H1 (cell line): ENCODE measurements around the gene TSHR. TPM values are rescaled to one million over a fixed set of nuclear protein-coding genes. Genes with fewer than 3 reads are reported as not detected.

Experiments used
- CTCF ChIA-PET: fragments of 300-600 bp; sonication (Branson Sonifier 250); formaldehyde crosslinking; loops from one replicate; lab custom pipeline; 2021; ENCODE audit not compliant: partially characterized antibody; lab: Charles Lee
- POLR2A ChIA-PET: fragments of 300-600 bp; sonication (Branson Sonifier 250); formaldehyde crosslinking; loops from one replicate; lab custom pipeline; 2021; ENCODE audit warnings: inconsistent platforms; ENCODE audit not compliant: partially characterized antibody; lab: Charles Lee
- DNase-seq, 2 experiments: peaks; one replicate each; pipeline versions ENCODE4 v3.0.0 to v3.0.0-alpha.2; 2010 to 2022; ENCODE audit warnings: low spot score in 2 of 2, low read depth in 1 of 2, mixed read lengths in 1 of 2
- FAIRE-seq: peaks from 2 replicates; lab custom pipeline; 2011; peaks lifted over from hg19 to GRCh38; lab: Jason Lieb, UNC
- H2AFZ ChIP-seq: 2 replicates; pipeline ENCODE4 v1.8.1; 2012; ENCODE audit warnings: low read length, inconsistent platforms
- H2AK5ac ChIP-seq: 2 replicates; pipeline ENCODE4 v1.6.1; 2013; ENCODE audit warnings: low read depth, low read length
- H2BK120ac ChIP-seq: replicated peaks from 2 replicates; pipeline ENCODE3; 2013; ENCODE audit warnings: low read depth, low read length, inconsistent platforms
- H2BK12ac ChIP-seq: 2 replicates; pipeline ENCODE4 v1.6.1; 2013; ENCODE audit warnings: low read depth, low read length
- H2BK15ac ChIP-seq: 2 replicates; pipeline ENCODE4 v1.6.1; 2013; ENCODE audit warnings: low read length
- H2BK20ac ChIP-seq: 2 replicates; pipeline ENCODE4 v1.6.1; 2013; ENCODE audit warnings: low read length
- H2BK5ac ChIP-seq: 2 replicates; pipeline ENCODE4 v1.6.1; 2013; ENCODE audit warnings: low read depth, low read length
- H3K14ac ChIP-seq: 2 replicates; pipeline ENCODE4 v1.6.1; 2013; ENCODE audit warnings: inconsistent platforms; ENCODE audit not compliant: insufficient read length
- H3K18ac ChIP-seq: 2 replicates; pipeline ENCODE4 v1.6.1; 2013; ENCODE audit warnings: low read length; ENCODE audit errors: extremely low read depth
- H3K23ac ChIP-seq: 2 replicates; pipeline ENCODE4 v1.6.1; 2013; ENCODE audit warnings: inconsistent platforms; ENCODE audit not compliant: insufficient read length
- H3K23me2 ChIP-seq: 2 replicates; pipeline ENCODE4 v1.6.1; 2013; ENCODE audit warnings: low read depth, low read length
- H3K27ac ChIP-seq: 2 replicates; pipeline ENCODE4 v1.6.1; 2011; ENCODE audit warnings: low read depth, low read length, inconsistent platforms
- H3K27me3 ChIP-seq, 4 experiments: replicated peaks in 1 of 4; 1 replicate in 1 of 4; 2 replicates in 3 of 4; pipeline versions ENCODE4 v1.6.1 to v1.8.1; 2011 to 2013; ENCODE audit warnings: low read length in 3 of 4, mild to moderate bottlenecking in 3 of 4, inconsistent platforms in 2 of 4, mixed read lengths in 2 of 4, moderate library complexity in 1 of 4; ENCODE audit not compliant: control insufficient read depth in 3 of 4, insufficient read depth in 3 of 4; ENCODE audit errors: extremely low read depth in 1 of 4
- H3K36me3 ChIP-seq, 4 experiments: 2 replicates each; pipeline versions ENCODE4 v1.6.1 to v1.8.1; 2011 to 2013; ENCODE audit warnings: mild to moderate bottlenecking in 4 of 4, low read length in 3 of 4, moderate library complexity in 2 of 4, control low read depth in 1 of 4, inconsistent platforms in 1 of 4; ENCODE audit not compliant: insufficient read depth in 4 of 4, control insufficient read depth in 2 of 4
- H3K4ac ChIP-seq: replicated peaks from 2 replicates; pipeline ENCODE3; 2013; ENCODE audit warnings: low read length, low read depth, mixed read lengths, inconsistent platforms; ENCODE audit not compliant: insufficient read length
- H3K4me1 ChIP-seq, 4 experiments: replicated peaks in 1 of 4; 1 replicate in 1 of 4; 2 replicates in 3 of 4; pipeline versions ENCODE4 v1.6.1 to v1.8.1; 2011 to 2013; ENCODE audit warnings: low read length in 3 of 4, inconsistent platforms in 2 of 4, mixed read lengths in 1 of 4; ENCODE audit not compliant: insufficient read depth in 4 of 4, control insufficient read depth in 3 of 4
- H3K4me2 ChIP-seq, 2 experiments: 2 replicates each; pipeline versions ENCODE4 v1.6.1 to v1.8.1; 2011 to 2013; ENCODE audit warnings: low read depth in 2 of 2, low read length in 2 of 2, control low read depth in 1 of 2, inconsistent platforms in 1 of 2, mild to moderate bottlenecking in 1 of 2; ENCODE audit not compliant: insufficient read depth in 1 of 2
- H3K4me3 ChIP-seq, 4 experiments: fragments of 200-600, 300-600 bp in 1 of 4; sonication (generic), shearing (Covaris generic), sonication (Bioruptor Twin) in 1 of 4; 2 replicates each; pipeline versions ENCODE4 v1.5.1 to v1.8.1; 2011 to 2016; ENCODE audit warnings: low read length in 4 of 4, low read depth in 3 of 4, control low read depth in 2 of 4, inconsistent platforms in 2 of 4, mild to moderate bottlenecking in 2 of 4, mixed read lengths in 1 of 4, moderate library complexity in 1 of 4; ENCODE audit not compliant: insufficient read depth in 2 of 4; ENCODE audit errors: extremely low read depth in 1 of 4
- H3K56ac ChIP-seq: replicated peaks from 2 replicates; pipeline ENCODE3; 2013; ENCODE audit warnings: low read depth, mild to moderate bottlenecking, mixed read lengths, low read length, inconsistent platforms; ENCODE audit not compliant: insufficient read length
- H3K79me1 ChIP-seq: 2 replicates; pipeline ENCODE4 v1.6.1; 2013; ENCODE audit warnings: low read depth, low read length, control low read depth
- H3K79me2 ChIP-seq, 2 experiments: 2 replicates each; pipeline versions ENCODE4 v1.6.1 to v1.8.1; 2012 to 2013; ENCODE audit warnings: low read length in 2 of 2, mild to moderate bottlenecking in 2 of 2, inconsistent platforms in 1 of 2; ENCODE audit not compliant: insufficient read depth in 2 of 2, control insufficient read depth in 1 of 2
- H3K9ac ChIP-seq, 4 experiments: replicated peaks in 1 of 4; 1 replicate in 1 of 4; 2 replicates in 3 of 4; pipeline versions ENCODE4 v1.6.1 to v1.8.1; 2011 to 2013; ENCODE audit warnings: low read depth in 3 of 4, low read length in 3 of 4, control low read depth in 2 of 4, mild to moderate bottlenecking in 2 of 4, moderate library complexity in 2 of 4, inconsistent platforms in 1 of 4; ENCODE audit errors: extremely low read depth in 1 of 4
- H3K9me3 ChIP-seq, 2 experiments: 2 replicates each; pipeline versions ENCODE4 v1.6.1 to v1.8.1; 2012 to 2013; ENCODE audit warnings: mild to moderate bottlenecking in 2 of 2, moderate library complexity in 2 of 2, control low read depth in 1 of 2, inconsistent platforms in 1 of 2, low read depth in 1 of 2, low read length in 1 of 2, mixed read lengths in 1 of 2; ENCODE audit not compliant: insufficient read depth in 2 of 2
- H4K20me1 ChIP-seq, 2 experiments: replicated peaks in 1 of 2; 2 replicates each; pipeline versions ENCODE3 to v1.8.1; 2011 to 2013; ENCODE audit warnings: inconsistent platforms in 2 of 2, low read length in 2 of 2, mild to moderate bottlenecking in 1 of 2; ENCODE audit not compliant: insufficient read depth in 2 of 2, control insufficient read depth in 1 of 2
- H4K5ac ChIP-seq: 2 replicates; pipeline ENCODE4 v1.6.1; 2013; ENCODE audit warnings: low read length, low read depth, mixed read lengths, inconsistent platforms; ENCODE audit not compliant: insufficient read length
- H4K8ac ChIP-seq: 2 replicates; pipeline ENCODE4 v1.8.0; 2013; ENCODE audit warnings: mild to moderate bottlenecking, moderate library complexity, low read length, inconsistent platforms; ENCODE audit not compliant: insufficient read depth; ENCODE audit errors: extremely low read depth
- H4K91ac ChIP-seq: replicated peaks from 2 replicates; pipeline ENCODE3; 2013; ENCODE audit warnings: low read length, mixed read lengths, inconsistent platforms; ENCODE audit not compliant: insufficient read length
- BACH1 ChIP-seq: IDR thresholded peaks from 2 replicates; pipeline ENCODE4 v1.6.1; 2012; ENCODE audit warnings: low read length, improper control_type of control experiment
- CTBP2 ChIP-seq: IDR thresholded peaks from 2 replicates; pipeline ENCODE4 v1.7.0; 2011; ENCODE audit warnings: borderline replicate concordance, mild to moderate bottlenecking, moderate library complexity, mixed read lengths, low read length; ENCODE audit not compliant: insufficient read depth, insufficient read length
- POU5F1 ChIP-seq: IDR thresholded peaks from 2 replicates; pipeline ENCODE4 v1.6.1; 2011; ENCODE audit warnings: low read depth, mild to moderate bottlenecking, low read length, moderate library complexity
- TAF1 ChIP-seq: IDR thresholded peaks from 2 replicates; pipeline ENCODE4 v1.6.1; 2011; ENCODE audit warnings: mild to moderate bottlenecking, low read depth, low read length
- WGBS, 2 experiments: shearing (Covaris generic) in 1 of 2; methylation state at CpG; one replicate each; pipeline versions ENCODE4 v1.1.6 to v1.1.7; 2013 to 2015; ENCODE audit warnings: low lambda C conversion rate in 2 of 2, mixed read lengths in 2 of 2, inconsistent platforms in 1 of 2, low coverage in 1 of 2, missing lambda C conversion rate in 1 of 2; ENCODE audit not compliant: insufficient replicate concordance in 2 of 2, insufficient coverage in 1 of 2, insufficient read length in 1 of 2; ENCODE audit errors: extremely low coverage in 1 of 2, missing lambda C conversion rate in 1 of 2; 5-methylcytosine and 5-hydroxymethylcytosine counted together
- polyA plus RNA-seq, 7 experiments: library from polyadenylated mRNA; depleted of rRNA in 3 of 7; stranded (reverse) in 5 of 7; unstranded in 2 of 7; fragments of >200 nt in 5 of 7; fragments of 200-250 nt in 2 of 7; gene quantifications; 1 replicate in 5 of 7; 2 replicates in 1 of 7; 4 replicates in 1 of 7; pipeline versions ENCODE4 v1.2.1 to v1.2.3, GENCODE V29; 2011 to 2013; ENCODE audit warnings: missing spikeins in 2 of 7, mixed read lengths in 2 of 7
- total RNA-seq: library from RNA; stranded (reverse); fragmentation: NEBNext Ultra II Directional; extraction: Animal tissue kit (Norgen Biotek cat#: 25700); gene quantifications from 2 replicates; pipeline ENCODE4 v1.2.1, GENCODE V29; 2021

The TSHR gene
- total and polyA plus RNA-seq, 2 of the 8 experiments (the other 6 are each of a cell fraction or from before 2014, with no cell fraction given), result 0.27 TPM; not detected in 1

GRCh38 chr14:81172881-81173280 lies 217.5 kb downstream of the TSHR start:
- no peak for DNase-seq
- POLR2A ChIA-PET, result interaction anchor here (0.6 to 1.4 kb wide), 3 partner anchors 9 to 304 kb away, joined by 3 read pairs; no protein-coding TSS in a partner anchor

More at GRCh38 chr14:81172881-81173280, 217.5 kb downstream of the TSHR start:
- no peak overlapping the region for H3K14ac ChIP-seq
- H2AFZ ChIP-seq, result no peak overlapping the region
- TF ChIP-seq BACH1 (no peak), POU5F1 (no peak), CTBP2 (no peak), TAF1 (no peak)
- H3K27me3 ChIP-seq, result no peaks in the 10 kb centered on the region
- H2AK5ac ChIP-seq, result no peak overlapping the region
- H3K4ac ChIP-seq, result no peak overlapping the region
- H2BK120ac ChIP-seq, result no peak overlapping the region
- H3K4me2 ChIP-seq, result no peak overlapping the region
- CTCF ChIA-PET, result interaction anchor here (0.6 to 4.5 kb wide), 9 partner anchors 11 to 829 kb away, joined by 3 to 65 read pairs (median 8); no protein-coding TSS in a partner anchor
- H2BK15ac ChIP-seq, result no peak overlapping the region
- H3K4me3 ChIP-seq, result no peak overlapping the region
- H3K27ac ChIP-seq, result no peak overlapping the region
- H4K5ac ChIP-seq, result no peak overlapping the region
- no peak overlapping the region for H4K8ac ChIP-seq
- no peaks in the 10 kb centered on the region for H4K20me1 ChIP-seq
- H3K79me1 ChIP-seq, result no peaks in the 10 kb centered on the region
- no peak for FAIRE-seq
- no peak overlapping the region for H4K91ac ChIP-seq
- H3K36me3 ChIP-seq, result no peaks in the 10 kb centered on the region; a peak in 2 of 8 replicates
- 89% methylated on average over 3 of the region's 3 CpGs; no CpG with 5 or more reads in 1 of the 2 experiments for WGBS, 2 experiments
- H3K9me3 ChIP-seq, result no peaks in the 10 kb centered on the region
- H3K23me2 ChIP-seq, result peaks cover 5% of the 10 kb centered on the region; the same call in 1 of the 2 replicates
- H3K18ac ChIP-seq, result no peak overlapping the region
- no peaks in the 10 kb centered on the region for H3K79me2 ChIP-seq
- no peak overlapping the region for H3K9ac ChIP-seq
- peaks cover 0 to 5% (median 0%) of the 10 kb centered on the region in 4 experiments; a peak in 2 of 7 replicates for H3K4me1 ChIP-seq
- no peak overlapping the region for H3K23ac ChIP-seq
- H2BK20ac ChIP-seq, result no peak overlapping the region
- no peak overlapping the region for H3K56ac ChIP-seq
- no peak overlapping the region for H2BK12ac ChIP-seq
- H2BK5ac ChIP-seq, result no peak overlapping the region
